GM12878 (cell line): Measurements from ENCODE around the gene CCS. TPM values are rescaled to one million over a fixed set of nuclear protein-coding genes. Genes with fewer than 3 reads are reported as not detected.

Experiments
- CBX3 ChIP-seq: fragments of 200-600 bp; sonication (generic); IDR thresholded peaks from 2 replicates; pipeline ENCODE4 v1.6.1; 2016; ENCODE audit warnings: low read depth, borderline replicate concordance
- CEBPB ChIP-seq, 2 experiments: fragments of 150-350 bp in 1 of 2; IDR thresholded peaks; 2 replicates each; pipeline ENCODE4 v1.6.1; 2012 to 2014; ENCODE audit warnings: low read depth in 2 of 2, low read length in 2 of 2, borderline replicate concordance in 1 of 2, inconsistent platforms in 1 of 2
- CREM ChIP-seq: IDR thresholded peaks from 2 replicates; pipeline ENCODE4 v1.6.1; 2014; ENCODE audit warnings: antibody characterized with exemption, low read depth
- DPF2 ChIP-seq: fragments of 450-650 bp; IDR thresholded peaks from 2 replicates; pipeline ENCODE4 v1.6.1; 2017; ENCODE audit warnings: mild to moderate bottlenecking
- GATAD2B ChIP-seq: fragments of 450-650 bp; conservative IDR thresholded peaks from 2 replicates; pipeline ENCODE4 v1.6.1; 2017; ENCODE audit warnings: low read depth, mild to moderate bottlenecking, moderate library complexity
- HCFC1 ChIP-seq: fragments of 150-350 bp; IDR thresholded peaks from 2 replicates; pipeline ENCODE4 v1.6.1; 2014; ENCODE audit warnings: low read length
- HDGF ChIP-seq: fragments of 450-650 bp; IDR thresholded peaks from 2 replicates; pipeline ENCODE4 v1.6.1; 2016; ENCODE audit warnings: antibody characterized with exemption
- IKZF1 ChIP-seq: fragments of 450-650 bp; conservative IDR thresholded peaks from 2 replicates; pipeline ENCODE4 v1.6.1; 2017; ENCODE audit warnings: antibody characterized with exemption, mild to moderate bottlenecking
- KAT2A ChIP-seq: conservative IDR thresholded peaks from 2 replicates; pipeline ENCODE4 v1.6.1; 2011; ENCODE audit warnings: low read depth, low read length; ENCODE audit not compliant: control insufficient read depth
- KLF5 ChIP-seq: fragments of 450-650 bp; IDR thresholded peaks from 2 replicates; pipeline ENCODE4 v1.6.1; 2014; ENCODE audit warnings: mild to moderate bottlenecking; ENCODE audit not compliant: partially characterized antibody
- LARP7 ChIP-seq: fragments of 450-650 bp; IDR thresholded peaks from 2 replicates; pipeline ENCODE4 v1.6.1; 2017; ENCODE audit warnings: mild to moderate bottlenecking
- MTA2 ChIP-seq: fragments of 450-650 bp; IDR thresholded peaks from 2 replicates; pipeline ENCODE4 v1.6.1; 2016; ENCODE audit warnings: low read depth, mild to moderate bottlenecking, moderate library complexity
- MXI1 ChIP-seq: fragments of 150-350 bp; IDR thresholded peaks from 2 replicates; pipeline ENCODE4 v1.6.1; 2011; ENCODE audit warnings: low read depth, mild to moderate bottlenecking, inconsistent platforms, low read length, improper control_type of control experiment
- NFYA ChIP-seq: IDR thresholded peaks from 2 replicates; pipeline ENCODE4 v1.6.1; 2011; ENCODE audit warnings: low read depth, mild to moderate bottlenecking, low read length, improper control_type of control experiment, borderline replicate concordance
- PBX3 ChIP-seq: IDR thresholded peaks from 2 replicates; pipeline ENCODE4 v1.6.1; 2011; ENCODE audit warnings: mild to moderate bottlenecking, low read depth, low read length, moderate library complexity; ENCODE audit not compliant: insufficient replicate concordance
- POLR2A ChIP-seq: IDR thresholded peaks from 2 replicates; pipeline ENCODE4 v1.6.1; 2011; ENCODE audit warnings: low read depth, mild to moderate bottlenecking, low read length
- RAD51 ChIP-seq: fragments of 450-650 bp; IDR thresholded peaks from 2 replicates; pipeline ENCODE4 v1.6.1; 2016; ENCODE audit warnings: moderate library complexity, mild to moderate bottlenecking, inconsistent platforms
- RB1 ChIP-seq: fragments of 450-650 bp; formaldehyde crosslinking; IDR thresholded peaks from 2 replicates; pipeline ENCODE4 v1.6.1; 2017; ENCODE audit warnings: mild to moderate bottlenecking, borderline replicate concordance
- RELA ChIP-seq: fragments of 450-650 bp; IDR thresholded peaks from 2 replicates; pipeline ENCODE4 v1.8.0; 2014; ENCODE audit warnings: borderline replicate concordance; ENCODE audit not compliant: partially characterized antibody
- RUNX3 ChIP-seq: IDR thresholded peaks from 2 replicates; pipeline ENCODE4 v1.6.1; 2012; ENCODE audit warnings: low read length, inconsistent platforms
- TAF1 ChIP-seq: IDR thresholded peaks from 2 replicates; pipeline ENCODE4 v1.6.1; 2011; ENCODE audit warnings: mild to moderate bottlenecking, low read depth, low read length, borderline replicate concordance
- TCF3 ChIP-seq: IDR thresholded peaks from 2 replicates; pipeline ENCODE4 v1.6.1; 2012; ENCODE audit warnings: low read depth, mild to moderate bottlenecking, low read length, borderline replicate concordance; ENCODE audit not compliant: insufficient read depth
- WRNIP1 ChIP-seq: IDR thresholded peaks from 2 replicates; pipeline ENCODE4 v1.6.1; 2011; ENCODE audit warnings: low read depth, low read length, improper control_type of control experiment, borderline replicate concordance
- ZNF207 ChIP-seq: fragments of 450-650 bp; IDR thresholded peaks from 2 replicates; pipeline ENCODE4 v1.6.1; 2014; ENCODE audit warnings: antibody characterized with exemption, mild to moderate bottlenecking, borderline replicate concordance
- ZSCAN29 ChIP-seq: fragments of 450-650 bp; IDR thresholded peaks from 2 replicates; pipeline ENCODE4 v1.6.1; 2017; ENCODE audit warnings: mild to moderate bottlenecking, moderate library complexity
- polyA plus RNA-seq, 11 experiments: library from polyadenylated mRNA; depleted of rRNA in 4 of 11; unstranded in 6 of 11; stranded (reverse) in 5 of 11; fragments of >200 nt; fragmentation: Nextera tagmentation in 4 of 11; fragmentation: Illumina TruSeq in 1 of 11; extraction: Ambion mirVana in 4 of 11; extraction: Trizol in 1 of 11; gene quantifications; 1 replicate in 1 of 11; 2 replicates in 10 of 11; pipeline versions ENCODE4 v1.2.1 to v1.2.3, GENCODE V29; 2011 to 2016; ENCODE audit warnings: inconsistent platforms in 2 of 11, missing spikeins in 2 of 11, low read depth in 1 of 11
- total RNA-seq, 4 experiments: library from RNA; depleted of rRNA in 3 of 4; stranded (reverse); fragments of >200 nt in 3 of 4; fragmentation: Illumina TruSeq in 1 of 4; extraction: Trizol in 1 of 4; gene quantifications; 2 replicates each; pipeline versions ENCODE4 v1.2.1 to v1.2.3, GENCODE V29; 2013 to 2021
- TF ChIP-seq, protein P1 (sequence below): IDR thresholded peaks from 2 replicates; pipeline ENCODE4 v1.6.1; 2012; ENCODE audit warnings: low read depth, low read length, improper control_type of control experiment
- TF ChIP-seq, protein P2 (sequence below): fragments of 450-650 bp; IDR thresholded peaks from 2 replicates; pipeline ENCODE4 v1.6.1; 2017; ENCODE audit warnings: borderline replicate concordance

Gene CCS
- total and polyA plus RNA-seq, 10 of the 15 experiments (the other 5 are each of a cell fraction or from before 2014, with no cell fraction given): 1.5 to 44.2 (median 30.6) TPM

DNA sequence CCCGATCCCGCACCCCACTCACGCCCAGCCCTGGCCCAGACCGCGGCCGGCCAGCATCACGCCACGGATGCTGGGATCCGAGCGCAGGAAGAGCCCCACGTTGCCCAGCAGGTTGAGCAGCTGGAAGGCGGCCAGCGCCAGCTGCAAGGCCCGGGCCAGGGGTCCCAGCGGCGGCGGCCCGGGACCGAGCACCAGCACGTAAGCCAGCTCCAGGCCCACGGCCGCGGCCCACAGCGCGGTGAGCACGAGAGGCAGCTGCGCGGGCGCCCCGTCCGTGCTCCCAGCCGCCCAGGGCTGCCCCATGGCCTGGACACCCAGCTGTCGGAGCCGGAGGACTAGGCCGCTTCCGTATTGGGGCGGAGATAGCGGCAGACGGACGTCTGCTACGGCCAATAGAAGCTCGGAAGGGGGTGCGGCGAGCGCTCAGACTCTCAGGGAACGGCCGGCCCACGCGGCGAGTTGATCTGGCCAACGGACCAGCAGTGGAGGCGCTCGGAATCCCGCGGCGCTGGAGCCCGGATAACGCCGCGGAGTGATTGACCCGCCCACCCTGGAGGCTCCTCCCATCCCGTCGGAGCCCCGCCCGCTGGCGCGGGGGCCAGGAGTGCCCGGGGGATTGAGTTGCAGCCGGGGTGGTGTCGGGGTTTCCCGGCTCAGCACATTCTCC, 47.2 kb upstream of the CCS start, which contains the start of gene ZDHHC24 (continued):
- TF ChIP-seq KAT2A (no peak), MXI1 (peak; percentile 74; the same call in 1 of the 2 replicates), TAF1 (no peak; the same call in 1 of the 2 replicates), WRNIP1 (no peak), HCFC1 (peak; percentile 39; the same call in 1 of the 2 replicates), MTA2 (no peak), ZSCAN29 (peak; percentile 61; the same call in 1 of the 2 replicates), HDGF (0 out of 2 replicates have a peak, but pooled peaks have one; percentile 47), TCF3 (peak; percentile 66; the same call in 1 of the 2 replicates), ZNF207 (peak; percentile 88), PBX3 (peak; percentile 94), LARP7 (peak; percentile 75; the same call in 1 of the 2 replicates), NFYA (0 out of 2 replicates have a peak, but pooled peaks have one; percentile 5), DPF2 (peak; percentile 88), KLF5 (peak; percentile 42), RELA (peak; percentile 18), CBX3 (no peak), IKZF1 (peak; percentile 77), POLR2A (peak; percentile 94), RUNX3 (no peak), RB1 (peak; percentile 66; the same call in 1 of the 2 replicates), CREM (no peak; the same call in none of the 2 replicates), GATAD2B (peak; percentile 98), RAD51 (no peak), CEBPB (IDR thresholded peaks at IDR 0.05; ENCODE audit: borderline replicate concordance in 1 of 2, low read depth in 2 of 2, low read length in 2 of 2) (no peak)
- TF ChIP-seq, protein P1, sequence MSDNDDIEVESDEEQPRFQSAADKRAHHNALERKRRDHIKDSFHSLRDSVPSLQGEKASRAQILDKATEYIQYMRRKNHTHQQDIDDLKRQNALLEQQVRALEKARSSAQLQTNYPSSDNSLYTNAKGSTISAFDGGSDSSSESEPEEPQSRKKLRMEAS: peak; percentile 52; the same call in 1 of the 2 replicates
- TF ChIP-seq, protein P2, sequence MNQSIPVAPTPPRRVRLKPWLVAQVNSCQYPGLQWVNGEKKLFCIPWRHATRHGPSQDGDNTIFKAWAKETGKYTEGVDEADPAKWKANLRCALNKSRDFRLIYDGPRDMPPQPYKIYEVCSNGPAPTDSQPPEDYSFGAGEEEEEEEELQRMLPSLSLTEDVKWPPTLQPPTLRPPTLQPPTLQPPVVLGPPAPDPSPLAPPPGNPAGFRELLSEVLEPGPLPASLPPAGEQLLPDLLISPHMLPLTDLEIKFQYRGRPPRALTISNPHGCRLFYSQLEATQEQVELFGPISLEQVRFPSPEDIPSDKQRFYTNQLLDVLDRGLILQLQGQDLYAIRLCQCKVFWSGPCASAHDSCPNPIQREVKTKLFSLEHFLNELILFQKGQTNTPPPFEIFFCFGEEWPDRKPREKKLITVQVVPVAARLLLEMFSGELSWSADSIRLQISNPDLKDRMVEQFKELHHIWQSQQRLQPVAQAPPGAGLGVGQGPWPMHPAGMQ: no peak
